ENCODE data around the gene ZNF677. TPM values are rescaled to one million over a fixed set of nuclear protein-coding genes. Genes with fewer than 3 reads are reported as not detected.
"Not testable (repeated sequence)": the region's sequence is repeated elsewhere in the genome, so short reads cannot be mapped to it uniquely, and the experiment has no call there.

ZNF677 gene
- total RNA-seq, 1 experiment from 2014 or later: 5.4 TPM

DNA sequence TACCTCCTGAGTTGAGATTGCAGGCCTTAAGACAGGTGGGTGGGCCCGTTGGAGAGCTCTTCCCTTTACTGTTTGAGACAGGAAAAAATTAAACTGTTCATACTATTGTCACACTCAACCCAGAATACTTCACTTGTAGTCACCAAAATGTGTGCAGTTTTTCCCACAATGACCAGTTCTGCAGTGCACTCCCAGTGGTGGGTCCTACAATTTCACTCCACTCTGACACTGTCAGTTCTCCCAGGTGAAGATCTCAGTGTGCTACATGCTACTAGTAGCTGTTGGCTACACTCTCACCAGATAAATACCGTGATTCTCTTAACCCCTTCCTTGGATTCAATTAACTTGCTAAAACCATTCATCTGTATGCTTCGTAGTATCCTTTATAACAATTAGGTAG is 64.4 kb downstream of the ZNF677 start:
- BruUV-seq (replicated peaks): no TSS peak
- POLR2A ChIA-PET (ENCODE audit: low non-redundant PET): no interaction called here

DNA sequence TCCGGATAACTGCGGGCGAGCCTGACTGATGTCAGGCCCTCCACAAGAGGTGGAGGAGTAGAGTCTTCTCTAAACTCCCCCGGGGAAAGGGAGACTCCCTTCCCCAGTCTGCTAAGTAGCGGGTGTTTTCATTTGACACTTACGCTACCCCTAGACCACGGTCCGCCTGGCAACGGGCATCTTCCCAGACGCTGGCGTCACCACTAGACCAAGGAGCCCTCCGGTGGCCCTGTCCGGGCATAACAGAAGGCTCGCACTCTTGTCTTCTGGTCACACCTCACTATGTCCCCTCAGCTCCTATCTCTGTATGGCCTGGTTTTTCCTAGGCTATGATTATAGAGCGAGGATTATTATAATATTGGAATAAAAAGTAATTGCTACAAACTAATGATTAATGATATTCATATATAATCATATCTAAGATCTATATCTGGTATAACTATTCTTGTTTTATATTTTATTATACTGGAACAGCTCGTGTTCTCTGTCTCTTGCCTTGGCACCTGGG is 64.9 kb downstream of the ZNF677 start:
- CTCF ChIA-PET; H3K4me3 ChIP-seq (ENCODE audit: low read depth, low read length, poor library complexity, severe bottlenecking); H3K36me3 ChIP-seq (ENCODE audit: insufficient read depth, low read length, poor library complexity, severe bottlenecking): not testable (repeated sequence)

More for the DNA sequence above, 64.4 kb downstream of the ZNF677 start:
- CTCF ChIA-PET: no interaction called here
- TF ChIP-seq, protein P1, sequence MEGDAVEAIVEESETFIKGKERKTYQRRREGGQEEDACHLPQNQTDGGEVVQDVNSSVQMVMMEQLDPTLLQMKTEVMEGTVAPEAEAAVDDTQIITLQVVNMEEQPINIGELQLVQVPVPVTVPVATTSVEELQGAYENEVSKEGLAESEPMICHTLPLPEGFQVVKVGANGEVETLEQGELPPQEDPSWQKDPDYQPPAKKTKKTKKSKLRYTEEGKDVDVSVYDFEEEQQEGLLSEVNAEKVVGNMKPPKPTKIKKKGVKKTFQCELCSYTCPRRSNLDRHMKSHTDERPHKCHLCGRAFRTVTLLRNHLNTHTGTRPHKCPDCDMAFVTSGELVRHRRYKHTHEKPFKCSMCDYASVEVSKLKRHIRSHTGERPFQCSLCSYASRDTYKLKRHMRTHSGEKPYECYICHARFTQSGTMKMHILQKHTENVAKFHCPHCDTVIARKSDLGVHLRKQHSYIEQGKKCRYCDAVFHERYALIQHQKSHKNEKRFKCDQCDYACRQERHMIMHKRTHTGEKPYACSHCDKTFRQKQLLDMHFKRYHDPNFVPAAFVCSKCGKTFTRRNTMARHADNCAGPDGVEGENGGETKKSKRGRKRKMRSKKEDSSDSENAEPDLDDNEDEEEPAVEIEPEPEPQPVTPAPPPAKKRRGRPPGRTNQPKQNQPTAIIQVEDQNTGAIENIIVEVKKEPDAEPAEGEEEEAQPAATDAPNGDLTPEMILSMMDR (conservative IDR thresholded peaks at IDR 0.05; ENCODE audit: low read depth, low read length): no peak
- no peak for TF ChIP-seq EZH2 (IDR thresholded peaks at IDR 0.05; ENCODE audit: borderline replicate concordance, low read depth, low read length, poor library complexity, severe bottlenecking)
- intact Hi-C loops (cut with micrococcal nuclease; ENCODE audit: unreplicated experiment): no loop called here
- no peaks in the 10 kb centered on the region for H3K27me3 ChIP-seq (replicated peaks; ENCODE audit: insufficient read depth, low read depth, low read length, poor library complexity)
- no peak overlapping the region for H3K4me3 ChIP-seq (ENCODE audit: low read depth, low read length, poor library complexity, severe bottlenecking)
- H3K36me3 ChIP-seq (ENCODE audit: insufficient read depth, low read length, poor library complexity, severe bottlenecking): no peaks in the 10 kb centered on the region
- H3K4me1 ChIP-seq (ENCODE audit: insufficient read depth, low read length, poor library complexity, severe bottlenecking): no peaks in the 10 kb centered on the region
- DNase-seq (ENCODE audit: low spot score): no peak
- H3K27ac ChIP-seq (ENCODE audit: low read depth, low read length, poor library complexity, severe bottlenecking): no peak overlapping the region
- no peaks in the 10 kb centered on the region for H3K9me3 ChIP-seq (ENCODE audit: low read depth, low read length, poor library complexity, severe bottlenecking)

More for the DNA sequence above, 64.9 kb downstream of the ZNF677 start:
- H3K27me3 ChIP-seq (replicated peaks; ENCODE audit: insufficient read depth, low read depth, low read length, poor library complexity); DNase-seq (ENCODE audit: low spot score); H3K9me3 ChIP-seq (ENCODE audit: low read depth, low read length, poor library complexity, severe bottlenecking); H3K27ac ChIP-seq (ENCODE audit: low read depth, low read length, poor library complexity, severe bottlenecking); BruUV-seq (replicated peaks); intact Hi-C loops (cut with micrococcal nuclease; ENCODE audit: unreplicated experiment); POLR2A ChIA-PET (ENCODE audit: low non-redundant PET); H3K4me1 ChIP-seq (ENCODE audit: insufficient read depth, low read length, poor library complexity, severe bottlenecking): not testable (repeated sequence)

Other genes with a start within 250 kb of the ZNF677 start
- not detected in 2 replicates for gene ERVV-1, start 241.0 kb downstream of the ZNF677 start, total RNA-seq (2021)
- not detected in 2 replicates for gene ERVV-2, start 210.1 kb downstream of the ZNF677 start, total RNA-seq (2021)
- 17.4 and 19.3 TPM in 2 replicates for gene ZNF160, start 151.5 kb downstream of the ZNF677 start, total RNA-seq (2021)
- 1.7 TPM in 2 replicates for gene ZNF415, start 122.0 kb downstream of the ZNF677 start, total RNA-seq (2021)
- gene ZNF347, start 95.8 kb downstream of the ZNF677 start, total RNA-seq (2021): 1.8 and 4.6 TPM in 2 replicates
- gene ZNF665, start 61.5 kb downstream of the ZNF677 start, total RNA-seq (2021): 1.2 and 1.5 TPM in 2 replicates
- gene VN1R2, start 3.4 kb upstream of the ZNF677 start, total RNA-seq (2021): not detected in 2 replicates
- not detected in 2 replicates for gene VN1R4, start 12.8 kb upstream of the ZNF677 start, total RNA-seq (2021)
- gene ZNF845, start 78.9 kb upstream of the ZNF677 start, total RNA-seq (2021): 7.7 and 8.6 TPM in 2 replicates
- gene ZNF525, start 110.8 kb upstream of the ZNF677 start, total RNA-seq (2021): 8.7 and 9.2 TPM in 2 replicates
- 7.3 and 10.4 TPM in 2 replicates for gene ZNF765, start 140.3 kb upstream of the ZNF677 start, total RNA-seq (2021)
- 12.0 and 13.1 TPM in 2 replicates for gene ZNF761, start 177.1 kb upstream of the ZNF677 start, total RNA-seq (2021)
- gene ZNF813, start 212.9 kb upstream of the ZNF677 start, total RNA-seq (2021): 5.6 and 8.0 TPM in 2 replicates

Measured in A673 (cell line).